ENCODE results near the gene KRTAP4-3.
"Not testable (repeated sequence)": the region's sequence is repeated elsewhere in the genome, so short reads cannot be mapped to it uniquely, and the experiment has no call there.

- not testable (repeated sequence) for TF ChIP-seq CTCF (IDR thresholded peaks at IDR 0.05); SIN3A (IDR thresholded peaks at IDR 0.05; ENCODE audit: borderline replicate concordance, insufficient read depth, low read depth, low read length); TCF7L2 (IDR thresholded peaks at IDR 0.05; ENCODE audit: low read depth, low read length); REST (IDR thresholded peaks at IDR 0.05; ENCODE audit: insufficient read depth in 1 of 2, low read depth in 2 of 2, low read length in 1 of 2)
Measured at GRCh38 chr17:41123292-41123990, 44.6 kb downstream of the KRTAP4-3 start.
